ENCODE results near the gene GGA3. TPM values are rescaled to one million over a fixed set of nuclear protein-coding genes. Genes with fewer than 3 reads are reported as not detected.
"Not testable (repeated sequence)": the region's sequence is repeated elsewhere in the genome, so short reads cannot be mapped to it uniquely, and the experiment has no call there.

GGA3 gene
- total RNA-seq, 1 experiment from 2014 or later: 64.4 TPM

- no peaks in the 10 kb centered on the region for H3K4me1 Mint-ChIP-seq (ENCODE audit: low read depth, unreplicated experiment)
- peaks cover 74% of the 10 kb centered on the region for H3K36me3 Mint-ChIP-seq (ENCODE audit: insufficient read depth, unreplicated experiment)
- BruUV-seq (replicated peaks): no TSS peak
- H3K9me3 Mint-ChIP-seq (ENCODE audit: low read depth, unreplicated experiment): no peaks in the 10 kb centered on the region
- intact Hi-C loops (cut with micrococcal nuclease; ENCODE audit: unreplicated experiment): no loop called here
- no peak for DNase-seq
- no peaks in the 10 kb centered on the region for H3K27me3 Mint-ChIP-seq (ENCODE audit: unreplicated experiment)
- TF ChIP-seq CTCF (IDR thresholded peaks at IDR 0.05; ENCODE audit: unreplicated experiment): no peak
- CTCF ChIA-PET: interaction anchor here (0.6 kb wide), 1 partner anchor 145 kb away, joined by 3 read pairs; no protein-coding TSS in a partner anchor
- H3K27ac Mint-ChIP-seq (ENCODE audit: unreplicated experiment): no peak overlapping the region
- no peak overlapping the region for H3K4me3 Mint-ChIP-seq (ENCODE audit: low read depth, unreplicated experiment)
These were observed 53.2 kb downstream of the GGA3 start for GRCh38 chr17:75208161-75208560.

GRCh38 chr17:75207760-75208159 lies 53.6 kb downstream of the GGA3 start:
- H3K4me3 Mint-ChIP-seq (ENCODE audit: low read depth, unreplicated experiment): no peak overlapping the region
- H3K4me1 Mint-ChIP-seq (ENCODE audit: low read depth, unreplicated experiment): no peaks in the 10 kb centered on the region
- H3K27ac Mint-ChIP-seq (ENCODE audit: unreplicated experiment): no peak overlapping the region
- TF ChIP-seq CTCF (IDR thresholded peaks at IDR 0.05; ENCODE audit: unreplicated experiment): no peak
- DNase-seq: no peak
- no peaks in the 10 kb centered on the region for H3K9me3 Mint-ChIP-seq (ENCODE audit: low read depth, unreplicated experiment)
- no peaks in the 10 kb centered on the region for H3K27me3 Mint-ChIP-seq (ENCODE audit: unreplicated experiment)
- CTCF ChIA-PET: interaction anchor here (0.6 kb wide), 1 partner anchor 144 kb away, joined by 3 read pairs; no protein-coding TSS in a partner anchor
- intact Hi-C loops (cut with micrococcal nuclease; ENCODE audit: unreplicated experiment): no loop called here
- peaks cover 70% of the 10 kb centered on the region for H3K36me3 Mint-ChIP-seq (ENCODE audit: insufficient read depth, unreplicated experiment)
- BruUV-seq (replicated peaks): no TSS peak

- CTCF ChIA-PET: interaction anchor here (0.6 to 1.3 kb wide), 6 partner anchors 40 to 239 kb away, joined by 3 to 4 read pairs (median 3); partner anchors contain the start of gene MIF4GD
- intact Hi-C loops (cut with micrococcal nuclease; ENCODE audit: unreplicated experiment): not testable (repeated sequence)
These were observed 54.4 kb downstream of the GGA3 start for GRCh38 chr17:75207050-75207407.

GRCh38 chr17:75205793-75206163 lies 55.6 kb downstream of the GGA3 start:
- intact Hi-C loops (cut with micrococcal nuclease; ENCODE audit: unreplicated experiment): no loop called here

More at GRCh38 chr17:75207050-75207407, 54.4 kb downstream of the GGA3 start:
- Mint-ChIP-seq H3K4me3 (ENCODE audit: low read depth, unreplicated experiment) (peak overlapping the region; percentile 89), H3K36me3 (ENCODE audit: insufficient read depth, unreplicated experiment) (peaks cover 64% of the 10 kb centered on the region), H3K27ac (ENCODE audit: unreplicated experiment) (peak overlapping the region; percentile 99)
- not testable (repeated sequence) for BruUV-seq (replicated peaks); H3K4me1 Mint-ChIP-seq (ENCODE audit: low read depth, unreplicated experiment); DNase-seq; H3K27me3 Mint-ChIP-seq (ENCODE audit: unreplicated experiment); H3K9me3 Mint-ChIP-seq (ENCODE audit: low read depth, unreplicated experiment)

More at GRCh38 chr17:75205793-75206163, 55.6 kb downstream of the GGA3 start:
- CTCF ChIA-PET: interaction anchor here (0.6 to 1.1 kb wide), 5 partner anchors 34 to 110 kb away, joined by 3 to 5 read pairs (median 4); no protein-coding TSS in a partner anchor
- peaks cover 60% of the 10 kb centered on the region for H3K36me3 Mint-ChIP-seq (ENCODE audit: insufficient read depth, unreplicated experiment)
- TF ChIP-seq CTCF (IDR thresholded peaks at IDR 0.05; ENCODE audit: unreplicated experiment): no peak
- peak overlapping the region; percentile 89 for H3K4me3 Mint-ChIP-seq (ENCODE audit: low read depth, unreplicated experiment)
- no peaks in the 10 kb centered on the region for H3K9me3 Mint-ChIP-seq (ENCODE audit: low read depth, unreplicated experiment)
- DNase-seq: no peak
- TSS peak; percentile 79 for BruUV-seq (replicated peaks)
- H3K27ac Mint-ChIP-seq (ENCODE audit: unreplicated experiment): peak overlapping the region; percentile 99
- peaks cover 7% of the 10 kb centered on the region for H3K4me1 Mint-ChIP-seq (ENCODE audit: low read depth, unreplicated experiment)
- no peaks in the 10 kb centered on the region for H3K27me3 Mint-ChIP-seq (ENCODE audit: unreplicated experiment)
